GM19468 (cell line): ENCODE data around the gene TAB3.
A peak's percentile ranks its signal among the peaks of the same experiment; 100 is the strongest.

Source experiments
- ATAC-seq: cut with Tn5 transposase; IDR thresholded peaks from one replicate; pipeline ENCODE4 v1.9.1; 2021; ENCODE audit warnings: mild to moderate bottlenecking, moderate library complexity, moderate number of reproducible peaks; ENCODE audit not compliant: unreplicated experiment; ENCODE audit errors: extremely low read depth

The TAB3 gene, protein sequence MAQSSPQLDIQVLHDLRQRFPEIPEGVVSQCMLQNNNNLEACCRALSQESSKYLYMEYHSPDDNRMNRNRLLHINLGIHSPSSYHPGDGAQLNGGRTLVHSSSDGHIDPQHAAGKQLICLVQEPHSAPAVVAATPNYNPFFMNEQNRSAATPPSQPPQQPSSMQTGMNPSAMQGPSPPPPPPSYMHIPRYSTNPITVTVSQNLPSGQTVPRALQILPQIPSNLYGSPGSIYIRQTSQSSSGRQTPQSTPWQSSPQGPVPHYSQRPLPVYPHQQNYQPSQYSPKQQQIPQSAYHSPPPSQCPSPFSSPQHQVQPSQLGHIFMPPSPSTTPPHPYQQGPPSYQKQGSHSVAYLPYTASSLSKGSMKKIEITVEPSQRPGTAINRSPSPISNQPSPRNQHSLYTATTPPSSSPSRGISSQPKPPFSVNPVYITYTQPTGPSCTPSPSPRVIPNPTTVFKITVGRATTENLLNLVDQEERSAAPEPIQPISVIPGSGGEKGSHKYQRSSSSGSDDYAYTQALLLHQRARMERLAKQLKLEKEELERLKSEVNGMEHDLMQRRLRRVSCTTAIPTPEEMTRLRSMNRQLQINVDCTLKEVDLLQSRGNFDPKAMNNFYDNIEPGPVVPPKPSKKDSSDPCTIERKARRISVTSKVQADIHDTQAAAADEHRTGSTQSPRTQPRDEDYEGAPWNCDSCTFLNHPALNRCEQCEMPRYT

DNA sequence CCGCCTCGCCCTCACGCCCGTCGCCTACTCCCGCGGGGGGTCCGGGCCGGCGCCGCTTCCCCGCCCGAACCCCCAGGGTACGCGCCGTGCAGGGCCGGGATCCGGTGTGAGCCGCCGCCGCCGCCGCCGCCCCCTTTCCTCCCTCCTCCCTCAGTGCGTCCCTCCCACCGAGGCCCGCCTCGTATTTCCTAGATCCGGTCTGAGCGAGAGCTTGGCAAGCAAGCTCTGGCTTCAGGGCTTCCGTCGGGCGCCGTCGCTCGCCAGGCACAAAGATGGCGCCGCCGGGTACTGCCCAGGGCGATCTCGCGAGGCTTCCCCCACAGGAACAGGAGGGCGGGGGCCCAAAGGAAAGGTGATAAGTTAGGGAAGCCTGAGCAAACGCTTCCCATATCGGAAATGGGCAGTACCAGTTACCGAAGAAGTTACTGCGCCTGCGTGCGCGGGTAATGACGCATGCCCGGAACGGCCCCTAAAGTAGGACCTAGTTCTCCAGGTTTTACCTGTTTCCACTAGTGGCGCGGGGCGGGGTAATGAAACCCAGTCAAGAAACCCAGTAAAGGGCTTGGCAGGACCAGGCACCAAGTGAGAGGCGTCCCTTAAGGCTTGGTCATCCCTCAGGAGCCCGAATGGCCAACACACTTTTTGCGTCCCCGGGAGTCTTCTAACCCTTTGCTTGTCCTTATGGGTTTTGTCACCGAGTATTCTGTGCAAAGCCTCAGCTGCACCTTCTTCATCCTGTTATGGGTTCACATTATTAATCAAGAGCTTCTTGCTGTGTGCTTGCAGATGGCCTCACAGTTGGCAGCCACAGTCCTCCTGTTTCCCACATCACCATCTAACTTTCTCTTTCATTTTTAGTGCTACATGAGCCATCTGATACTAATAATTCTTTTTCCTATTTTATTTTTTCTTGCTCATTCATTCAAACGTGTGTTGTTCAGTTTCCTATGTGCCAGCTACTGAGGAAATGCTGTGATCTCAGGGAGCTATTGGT lies at the start of gene TAB3:
Gene TAB3 (minus strand): TSS at position 108 of the 994 bp plus-strand sequence. CDS start 29,666 bp downstream, outside the sequence.
- peak; percentile 95 for ATAC-seq

DNA sequence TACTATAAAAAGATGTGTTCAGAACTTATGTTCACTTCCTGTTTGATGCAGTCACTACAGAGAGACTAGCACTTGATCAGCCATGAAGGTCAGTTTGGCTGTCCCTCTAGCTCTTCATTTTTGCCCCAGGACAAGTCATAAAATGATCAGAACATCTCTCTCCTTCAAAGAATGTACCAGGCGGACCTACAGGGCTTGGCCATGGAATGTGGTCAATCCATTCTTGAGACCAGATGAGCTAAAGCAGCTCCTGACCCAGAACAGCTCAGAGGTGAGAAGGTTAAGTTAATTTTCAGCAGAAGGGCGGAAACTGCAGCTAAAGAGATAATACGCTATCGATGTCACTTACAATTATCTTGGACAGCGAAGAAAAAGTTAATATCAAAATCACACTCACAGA lies 49.2 kb upstream of the TAB3 start:
- no peak for ATAC-seq

DNA sequence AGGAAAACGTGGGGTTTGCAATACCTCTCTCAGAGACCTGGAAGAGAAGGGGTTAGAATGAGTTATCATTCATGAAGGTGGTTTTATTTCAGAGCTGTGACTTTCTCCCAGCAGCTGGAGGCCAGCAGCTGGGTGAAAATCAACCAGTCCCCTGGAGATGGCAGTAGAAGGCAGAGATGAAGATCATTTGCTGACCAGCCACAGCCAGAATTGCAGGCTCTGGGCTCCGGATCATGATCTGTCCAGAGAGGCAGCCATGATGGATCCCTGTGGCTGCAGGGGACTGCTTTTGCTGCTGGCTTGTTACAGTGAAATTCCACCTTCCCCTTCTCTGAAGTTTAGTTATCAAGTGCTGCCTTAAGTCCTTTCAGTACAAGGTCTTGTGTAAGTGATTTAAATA lies 46.9 kb upstream of the TAB3 start:
- ATAC-seq: no peak

DNA sequence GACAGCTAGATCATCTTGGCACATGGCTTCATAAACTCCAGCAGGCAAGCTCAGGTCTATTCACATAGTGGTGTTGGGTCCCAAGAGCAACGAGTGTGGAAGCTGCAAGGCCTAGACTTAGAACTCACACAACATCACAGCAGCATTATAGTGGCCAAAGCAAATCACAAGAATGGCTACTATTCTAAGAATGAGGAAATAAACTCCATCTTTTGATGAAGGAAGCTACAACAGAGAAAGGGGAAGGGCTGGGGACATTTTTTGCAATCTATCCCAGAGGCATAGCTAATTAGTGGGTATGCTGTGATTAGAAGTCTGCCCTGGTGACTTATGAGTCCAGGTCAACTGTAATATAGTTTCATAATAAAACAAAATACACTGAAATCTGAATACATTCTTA lies 42.9 kb upstream of the TAB3 start:
- ATAC-seq: no peak

DNA sequence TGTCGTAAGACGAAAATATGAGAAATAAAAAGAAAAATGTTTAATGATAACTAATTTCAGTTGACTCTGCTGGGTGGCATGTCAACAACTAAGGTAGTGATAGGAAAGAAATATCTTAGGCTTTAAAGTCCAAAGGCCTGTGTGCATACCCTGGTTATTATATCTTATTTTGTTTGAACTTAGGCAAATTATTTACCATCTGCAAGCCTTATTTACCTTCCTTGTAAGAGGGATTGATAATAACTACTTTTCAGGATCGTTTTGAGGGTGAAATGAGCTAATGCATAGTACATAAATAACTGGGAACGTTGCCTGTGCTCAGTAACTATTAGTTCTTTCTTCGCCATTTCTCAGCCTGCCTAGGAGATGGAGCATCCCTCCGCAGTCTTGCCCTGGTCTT lies 41.6 kb upstream of the TAB3 start:
- ATAC-seq: no peak

DNA sequence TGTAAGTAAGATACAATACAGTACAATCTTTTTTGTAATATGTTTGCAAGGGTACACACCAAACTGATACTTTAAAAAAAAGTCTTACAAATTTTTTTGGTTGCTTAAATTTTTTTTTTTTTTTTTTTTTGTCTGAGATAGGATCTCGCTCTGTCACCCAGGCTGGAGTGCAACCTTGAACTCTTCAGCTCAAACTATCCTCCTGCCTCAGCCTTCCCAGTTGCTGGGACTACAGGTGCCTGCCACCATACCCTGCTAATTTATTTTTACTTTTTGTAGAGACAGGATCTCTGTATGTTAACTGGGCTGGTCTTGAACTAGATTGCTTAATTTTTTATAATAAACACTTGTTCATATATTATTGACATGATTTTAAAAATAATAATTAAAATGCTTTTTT lies 41.1 kb upstream of the TAB3 start:
- no peak for ATAC-seq

DNA sequence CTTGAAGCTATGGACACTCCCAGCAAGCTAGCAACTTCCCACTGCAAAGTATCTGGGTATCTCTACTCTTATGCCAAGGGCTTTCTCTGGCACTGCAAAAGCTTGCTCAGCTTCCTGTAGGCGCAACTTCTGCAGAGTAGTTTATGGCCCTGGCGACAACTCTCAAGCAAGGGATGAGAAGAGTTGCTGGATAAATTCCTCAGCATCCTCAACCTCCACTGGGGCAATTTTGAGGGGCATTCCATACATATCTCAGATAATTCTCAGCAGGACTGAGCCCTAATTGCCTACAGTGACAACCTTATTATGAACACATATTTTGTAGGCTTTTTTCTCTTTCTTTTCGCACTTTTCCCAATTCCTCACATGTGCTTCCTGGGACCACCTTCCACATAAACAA lies 31.2 kb upstream of the TAB3 start:
- ATAC-seq: no peak

DNA sequence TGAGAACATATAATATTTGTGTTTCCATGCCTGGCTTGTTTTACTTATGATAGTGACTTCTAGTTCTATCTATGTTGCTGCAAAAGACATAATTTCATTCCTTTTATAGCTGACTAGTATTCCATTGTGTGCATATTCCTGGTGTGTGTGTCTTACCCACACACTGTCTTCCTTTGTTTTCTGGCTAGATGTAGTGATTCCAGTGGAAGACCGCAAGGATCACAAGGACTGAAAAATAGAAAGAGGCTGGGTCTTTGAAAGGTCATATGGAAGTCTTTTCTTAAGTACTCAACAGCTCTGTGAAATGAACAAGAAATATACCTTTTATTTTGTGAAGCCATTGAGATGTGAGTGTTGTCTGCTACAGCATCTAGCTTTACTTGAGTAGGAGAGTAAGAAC lies 29.4 kb upstream of the TAB3 start:
- ATAC-seq: no peak

DNA sequence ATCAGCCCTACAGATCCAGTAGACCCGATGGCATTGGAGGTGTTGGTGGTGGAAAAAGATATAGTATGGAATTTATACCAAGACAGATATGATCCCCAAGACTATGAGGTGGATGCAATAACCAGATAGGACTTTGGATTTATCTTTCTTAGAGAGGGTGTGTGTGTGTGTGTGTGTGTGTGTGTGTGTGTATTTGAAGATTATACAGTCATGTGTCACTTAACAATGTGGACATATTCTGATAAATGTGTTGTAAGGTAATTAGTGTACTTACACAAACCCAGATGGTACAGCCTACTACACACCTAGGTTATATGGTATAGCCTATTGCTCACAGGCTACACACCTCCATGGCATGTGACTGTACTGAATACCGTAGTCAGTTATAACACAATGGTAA lies 24.4 kb upstream of the TAB3 start:
- ATAC-seq: no peak

DNA sequence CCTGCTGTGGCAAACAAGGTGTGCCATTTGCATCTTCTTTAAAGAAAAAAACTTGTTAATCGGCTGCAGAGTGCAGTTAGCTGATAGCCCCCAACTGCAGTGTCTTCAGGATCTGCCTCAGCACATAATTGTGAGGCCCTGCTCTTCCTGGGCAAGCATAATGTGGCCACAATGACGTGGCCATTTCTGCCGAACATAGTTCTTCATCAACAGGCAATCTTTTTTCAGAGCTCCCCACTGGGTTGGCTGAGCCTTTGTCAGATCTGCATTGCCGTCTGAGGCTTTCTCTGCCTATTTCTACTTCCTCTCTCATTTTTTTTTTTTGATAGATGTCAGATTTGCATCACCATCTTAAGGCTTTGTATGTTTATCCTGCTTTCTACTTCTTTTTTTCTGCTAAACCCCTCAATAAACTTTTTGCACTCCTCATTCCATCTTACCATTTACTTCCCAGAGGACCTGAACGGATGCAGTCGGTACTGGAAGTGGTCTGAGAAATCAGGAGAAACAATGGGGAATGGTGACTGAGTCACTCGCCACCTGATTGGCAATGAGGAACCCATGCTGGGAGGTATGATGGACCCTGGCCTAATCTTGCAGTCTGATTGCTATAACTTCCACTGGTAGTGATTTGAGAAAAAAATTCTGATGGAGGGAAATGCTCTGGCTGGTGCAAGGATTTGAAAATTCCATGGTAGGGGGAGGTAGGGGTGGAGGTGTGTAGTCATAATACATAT lies 21.2 kb upstream of the TAB3 start:
- no peak for ATAC-seq

DNA sequence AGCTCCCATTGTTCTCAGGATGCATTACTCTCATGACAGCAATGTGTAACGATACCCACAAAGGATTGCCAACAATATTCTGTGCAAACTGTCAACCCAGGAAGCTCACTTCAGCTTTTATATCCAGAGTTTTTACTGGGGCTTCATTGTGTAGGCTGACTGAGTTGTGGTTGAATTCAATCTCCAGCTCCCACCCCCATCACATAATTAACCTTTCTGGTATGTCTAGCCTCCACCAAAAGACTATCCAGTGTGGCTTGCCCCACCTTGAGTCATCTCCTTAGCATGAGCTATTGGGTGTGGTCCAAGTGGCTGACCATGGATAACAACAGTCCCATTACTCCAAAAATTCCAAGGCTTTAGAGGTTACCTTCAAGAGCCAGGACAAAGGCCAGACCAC lies 17.7 kb upstream of the TAB3 start:
- ATAC-seq: no peak

DNA sequence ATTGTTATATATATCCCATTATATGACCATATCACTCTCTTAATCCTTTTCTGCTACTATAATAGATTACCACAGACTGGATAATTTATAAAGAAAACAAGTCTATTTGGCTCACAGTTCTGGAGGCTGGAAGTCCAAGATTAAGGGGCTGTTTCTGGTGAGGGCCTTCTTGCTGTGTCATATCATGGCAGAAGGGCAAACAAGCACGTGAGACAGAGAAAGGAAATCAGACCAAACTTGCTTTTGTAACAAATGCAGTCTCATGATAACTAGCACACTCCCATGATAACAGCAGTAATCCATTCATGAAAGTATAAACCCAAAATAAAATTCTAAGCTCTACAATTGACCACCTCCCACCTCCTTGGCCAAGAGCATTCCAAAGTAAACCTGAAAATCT lies 16.3 kb upstream of the TAB3 start:
- ATAC-seq: no peak

DNA sequence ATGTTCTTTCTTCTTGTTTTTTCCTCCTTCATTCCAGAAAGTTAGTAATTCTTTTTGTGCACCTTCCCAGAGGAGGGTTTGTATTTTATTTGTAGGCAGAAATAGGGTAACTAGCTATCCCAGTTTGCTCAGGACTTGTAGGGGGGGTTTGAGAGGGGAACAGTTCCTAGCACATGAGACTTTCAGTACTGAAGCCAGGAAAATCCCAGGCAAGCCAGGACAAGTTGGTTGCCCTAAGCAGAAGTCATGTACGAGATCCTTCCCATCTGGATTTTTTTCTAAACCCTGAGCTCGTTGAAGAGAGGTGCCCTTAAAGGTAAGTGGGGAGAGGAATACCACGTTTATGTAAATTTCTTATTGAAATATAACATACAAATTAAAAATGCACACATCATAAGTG lies 15.6 kb upstream of the TAB3 start:
- ATAC-seq: no peak

DNA sequence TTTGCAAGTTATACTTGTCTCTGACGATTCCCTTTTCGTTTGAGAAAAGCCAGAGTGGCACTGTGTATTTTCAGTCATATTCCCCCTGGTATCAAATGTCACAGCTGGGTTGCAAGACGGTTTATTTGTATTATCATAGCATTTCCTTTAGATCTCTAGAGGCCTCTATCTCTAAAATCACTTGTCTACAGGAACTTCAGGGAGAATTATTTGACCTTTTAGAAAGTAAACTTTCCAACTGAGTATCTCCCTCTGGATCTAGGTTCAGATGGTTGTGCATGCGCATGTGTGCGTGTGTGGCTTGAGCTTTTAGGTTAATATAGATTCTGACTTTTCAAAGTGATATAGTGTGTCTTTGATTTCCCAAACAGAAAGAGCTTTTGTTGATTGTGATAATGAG lies 15.1 kb upstream of the TAB3 start:
- ATAC-seq: no peak

DNA sequence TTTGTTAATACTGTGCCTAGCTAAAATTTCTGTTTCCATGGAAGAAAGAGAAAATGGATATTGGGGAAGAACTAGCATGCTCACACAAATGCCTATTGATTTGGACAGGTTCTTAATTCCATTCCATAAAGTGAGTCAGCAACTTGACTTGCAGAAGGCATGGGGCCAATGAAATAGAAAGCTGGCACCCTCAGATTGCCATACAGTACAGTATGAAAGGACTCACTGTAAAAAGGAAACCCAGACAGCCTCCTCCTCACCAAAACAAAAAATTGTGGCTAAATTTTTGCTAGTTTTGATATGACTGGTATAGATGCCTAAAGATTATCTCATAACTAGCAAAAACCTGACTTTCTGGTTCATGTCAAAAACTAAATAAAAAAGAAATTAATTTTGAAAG lies 11.2 kb upstream of the TAB3 start:
- ATAC-seq: no peak

DNA sequence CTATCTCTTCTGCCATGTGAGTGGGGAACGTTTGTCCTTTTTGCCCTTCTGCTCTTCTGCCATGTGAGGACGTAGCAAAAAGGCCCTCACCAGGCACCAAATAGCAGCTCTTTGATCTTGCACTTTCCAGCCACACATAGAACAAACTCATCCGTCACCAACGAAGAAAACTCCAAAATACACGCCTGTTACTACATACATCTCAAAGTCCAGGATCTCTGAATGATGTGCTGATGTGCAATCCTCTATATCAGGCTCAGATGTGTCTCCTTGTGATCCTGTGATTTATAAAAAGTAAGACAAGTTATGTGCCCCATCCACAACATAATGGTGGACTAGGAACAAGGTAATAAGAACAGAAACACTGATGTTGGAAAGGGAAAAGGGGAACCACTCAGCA lies 9.8 kb upstream of the TAB3 start:
- no peak for ATAC-seq

DNA sequence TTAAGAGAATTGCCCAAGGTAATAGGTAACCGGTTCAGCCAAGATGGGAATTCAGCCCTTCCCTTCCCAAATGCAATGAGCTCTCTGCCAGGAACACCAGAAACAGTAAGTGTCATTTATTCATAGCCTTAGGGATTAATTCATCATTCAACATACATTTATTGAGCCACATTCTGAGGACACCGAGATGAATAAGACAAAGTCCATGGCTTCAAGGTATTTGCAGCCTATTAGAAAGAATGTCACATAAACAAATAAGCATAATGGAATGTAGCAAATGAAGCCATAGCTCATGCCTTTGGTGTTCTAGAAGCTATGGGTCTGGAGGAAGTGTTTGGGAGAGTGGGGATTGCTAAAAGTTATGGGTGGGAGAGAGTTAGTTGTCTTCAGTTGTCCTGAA lies 6.3 kb upstream of the TAB3 start:
- ATAC-seq: no peak

DNA sequence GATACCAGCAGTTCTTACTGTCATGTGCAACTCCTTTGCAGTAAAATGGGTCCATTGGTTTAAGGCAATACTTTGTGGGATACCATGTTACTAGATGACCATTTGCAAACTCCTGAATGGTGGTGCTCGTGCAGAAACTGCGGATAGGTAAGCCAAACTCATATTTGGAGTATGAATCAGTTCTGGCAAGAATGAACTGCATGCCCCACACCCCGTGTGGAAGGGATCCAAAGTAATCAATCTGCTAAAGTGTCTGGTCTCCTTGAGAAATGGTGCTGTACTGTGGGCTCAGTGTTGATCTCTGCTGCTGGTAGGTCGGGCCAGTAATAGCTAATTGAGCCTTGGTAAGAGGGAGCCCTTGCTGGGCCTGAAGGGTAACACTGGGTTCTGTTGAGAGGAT lies 4.2 kb upstream of the TAB3 start:
- ATAC-seq: no peak

DNA sequence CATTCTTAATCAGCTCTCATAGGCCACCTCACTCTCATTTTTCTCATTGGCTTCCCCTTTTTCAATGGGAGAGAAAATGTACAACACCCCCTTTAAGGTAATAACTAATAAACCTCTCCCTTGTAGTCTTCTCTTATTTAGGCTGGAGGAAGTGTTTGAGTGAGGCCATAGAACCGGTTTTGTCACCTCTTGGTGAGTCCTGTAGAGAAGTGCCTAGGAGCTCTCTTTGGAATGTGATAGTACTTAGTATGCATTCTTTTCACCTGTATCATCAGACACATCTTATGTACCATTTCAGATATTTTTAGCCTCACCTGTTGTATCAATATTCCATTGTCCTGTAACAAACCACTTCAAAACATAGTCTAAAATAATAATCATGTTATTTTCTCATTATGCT lies 3.5 kb upstream of the TAB3 start:
- ATAC-seq: no peak

DNA sequence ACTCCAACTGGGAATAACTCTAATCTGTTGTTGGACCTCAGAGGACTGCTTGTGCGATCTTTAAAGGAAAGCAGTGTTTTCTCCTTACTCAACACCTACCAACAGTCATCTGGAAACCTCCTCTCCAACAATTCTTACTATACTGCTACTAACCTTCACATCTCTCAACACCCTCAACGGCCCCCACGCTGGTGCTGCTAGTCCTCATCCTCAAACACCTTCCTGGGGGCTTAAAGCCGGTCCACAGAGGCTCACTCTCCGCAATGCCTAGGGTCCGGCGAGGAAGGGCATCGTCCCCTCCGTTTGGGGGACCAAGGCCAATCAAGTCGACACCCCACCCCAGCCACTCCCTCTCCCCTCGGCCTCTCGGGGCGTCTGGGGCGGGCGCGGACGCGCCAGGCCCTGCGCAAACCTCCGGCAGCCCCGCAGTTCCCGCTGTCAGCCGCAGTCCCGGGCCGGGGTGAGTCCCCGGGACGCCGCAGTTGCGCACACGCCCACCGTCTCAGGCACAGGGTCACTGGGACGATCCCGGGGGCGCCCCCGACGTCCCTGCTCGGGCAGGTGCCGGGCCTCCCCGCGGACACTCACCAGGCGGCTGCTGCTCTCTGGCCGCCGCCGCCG lies 418 bp downstream of the TAB3 start:
- peak; percentile 2 for ATAC-seq
